K562 (cell line): ENCODE results near the gene CNTN4. TPM values are rescaled to one million over a fixed set of nuclear protein-coding genes. Genes with fewer than 3 reads are reported as not detected.

Experiments
- ATAC-seq: fragments of 200-7000 bp; cut with Tn5 transposase; 3 replicates; pipeline ENCODE4 v1.9.1; 2020; ENCODE audit warnings: moderate library complexity
- BruUV-seq: library from RNA; stranded (reverse); fragments of 400-500 nt; replicated peaks from 2 replicates; lab custom pipeline; 2021; lab: Mats Ljungman, UMichigan
- CTCF ChIA-PET: fragments of 300-600 bp; formaldehyde crosslinking; extraction: SDS; loops from one replicate; lab custom pipeline; 2021; ENCODE audit warnings: low intra/inter-chr PET ratio; lab: Yijun Ruan, JAX
- POLR2A ChIA-PET: fragments of 300-600, 350-650 bp; sonication (Branson Sonifier 250); formaldehyde crosslinking; extraction: SDS; loops from one replicate; lab custom pipeline; 2021; ENCODE audit warnings: antibody characterized with exemption, inconsistent platforms; lab: Yijun Ruan, JAX
- DNase-seq, 4 experiments: peaks; one replicate each; pipeline versions ENCODE4 v3.0.0 to v3.0.0-alpha.2; 2011 to 2018; ENCODE audit warnings: low spot score in 3 of 4, mixed read lengths in 3 of 4; ENCODE audit errors: extremely low read depth in 1 of 4
- FAIRE-seq: peaks from 2 replicates; lab custom pipeline; 2011; peaks lifted over from hg19 to GRCh38; lab: Jason Lieb, UNC
- H2AFZ ChIP-seq: 2 replicates; pipeline ENCODE4 v1.6.0; 2011; ENCODE audit warnings: low read depth, low read length, control low read depth, inconsistent platforms
- H3K27ac ChIP-seq: fragments of 200-600 bp; 3 replicates; pipeline ENCODE4 v1.8.0; 2011; ENCODE audit warnings: low read depth, mild to moderate bottlenecking, control low read depth, inconsistent platforms, low read length, moderate library complexity, mixed read lengths; ENCODE audit errors: extremely low read depth
- H3K27me3 ChIP-seq, 2 experiments: fragments of 300-600 bp in 1 of 2; 2 replicates in 1 of 2; 3 replicates in 1 of 2; pipeline versions ENCODE4 v1.6.0 to v1.8.0; 2011; ENCODE audit warnings: inconsistent platforms in 2 of 2, low read length in 2 of 2, mild to moderate bottlenecking in 1 of 2, mixed read lengths in 1 of 2, moderate library complexity in 1 of 2; ENCODE audit not compliant: control insufficient read depth in 2 of 2, insufficient read depth in 2 of 2
- H3K36me3 ChIP-seq: fragments of 300-600 bp; 3 replicates; pipeline ENCODE4 v1.8.0; 2011; ENCODE audit warnings: mild to moderate bottlenecking, low read length, inconsistent platforms; ENCODE audit not compliant: control insufficient read depth, insufficient read depth
- H3K4me1 ChIP-seq, 2 experiments: fragments of 200-600 bp in 1 of 2; replicated peaks in 1 of 2; 2 replicates in 1 of 2; 3 replicates in 1 of 2; pipeline versions ENCODE4 v1.5.1 to v1.8.0; 2011; ENCODE audit warnings: inconsistent platforms in 2 of 2, low read length in 2 of 2, mild to moderate bottlenecking in 1 of 2, mixed read lengths in 1 of 2, moderate library complexity in 1 of 2; ENCODE audit not compliant: control insufficient read depth in 2 of 2, insufficient read depth in 2 of 2
- H3K4me2 ChIP-seq: 2 replicates; pipeline ENCODE4 v1.6.1; 2011; ENCODE audit warnings: low read length, control low read depth, inconsistent platforms, mixed read lengths; ENCODE audit not compliant: insufficient read depth
- H3K4me3 ChIP-seq: fragments of 200-600 bp; sonication (generic), shearing (Covaris generic); 2 replicates; pipeline ENCODE4 v1.5.1; 2016; ENCODE audit warnings: control low read depth, inconsistent platforms
- H3K79me2 ChIP-seq: fragments of 200-600 bp; 3 replicates; pipeline ENCODE4 v1.8.0; 2011; ENCODE audit warnings: low read length, inconsistent platforms; ENCODE audit not compliant: control insufficient read depth, insufficient read depth
- H3K9ac ChIP-seq, 2 experiments: 2 replicates each; pipeline versions ENCODE4 v1.6.0 to v1.6.1; 2011; ENCODE audit warnings: low read depth in 2 of 2, low read length in 2 of 2, control low read depth in 1 of 2, inconsistent platforms in 1 of 2, mild to moderate bottlenecking in 1 of 2, mixed read lengths in 1 of 2; ENCODE audit not compliant: insufficient read depth in 1 of 2
- H3K9me1 ChIP-seq: one replicate; pipeline ENCODE4 v1.6.0; 2011; ENCODE audit warnings: inconsistent platforms, mild to moderate bottlenecking, low read length, moderate library complexity; ENCODE audit not compliant: control insufficient read depth, insufficient read depth
- H3K9me3 ChIP-seq: replicated peaks from 2 replicates; pipeline ENCODE4 v1.5.1; 2011; ENCODE audit warnings: low read depth, low read length, inconsistent platforms; ENCODE audit not compliant: control insufficient read depth, insufficient read depth
- H4K20me1 ChIP-seq: replicated peaks from 2 replicates; pipeline ENCODE4 v1.6.1; 2011; ENCODE audit warnings: low read length, inconsistent platforms, mixed read lengths; ENCODE audit not compliant: control insufficient read depth, insufficient read depth
- ARHGAP35 ChIP-seq: fragments of 450-650 bp; IDR thresholded peaks from 2 replicates; pipeline ENCODE4 v1.6.1; 2018; ENCODE audit not compliant: partially characterized antibody
- CREBBP ChIP-seq: IDR thresholded peaks from one replicate; pipeline ENCODE4 v1.6.1; 2012; ENCODE audit warnings: low read depth, mild to moderate bottlenecking, control low read depth, inconsistent platforms, low read length
- CREM ChIP-seq: IDR thresholded peaks from 2 replicates; pipeline ENCODE4 v1.6.1; 2014; ENCODE audit warnings: antibody characterized with exemption, low read depth
- FOXP1 ChIP-seq: sonication (generic); formaldehyde crosslinking; IDR thresholded peaks from 2 replicates; pipeline ENCODE4 v1.8.0; 2022; ENCODE audit warnings: mild to moderate bottlenecking, missing genetic modification reagents
- GATAD2A ChIP-seq: fragments of 450-650 bp; IDR thresholded peaks from 2 replicates; pipeline ENCODE4 v1.6.1; 2017
- HDAC1 ChIP-seq, 2 experiments: fragments of 450-650 bp; IDR thresholded peaks; 2 replicates each; pipeline ENCODE4 v1.6.1; 2016 to 2017; ENCODE audit warnings: inconsistent platforms in 1 of 2, mild to moderate bottlenecking in 1 of 2, moderate library complexity in 1 of 2
- ILF3 ChIP-seq: fragments of 450-650 bp; IDR thresholded peaks from 2 replicates; pipeline ENCODE4 v1.6.1; 2018; ENCODE audit warnings: antibody characterized with exemption, mild to moderate bottlenecking, moderate library complexity, borderline replicate concordance
- L3MBTL2 ChIP-seq: fragments of 450-650 bp; IDR thresholded peaks from 2 replicates; pipeline ENCODE4 v1.6.1; 2016; ENCODE audit warnings: mild to moderate bottlenecking, moderate library complexity
- NFATC3 ChIP-seq: fragments of 450-650 bp; IDR thresholded peaks from 2 replicates; pipeline ENCODE4 v1.6.1; 2017; ENCODE audit warnings: mild to moderate bottlenecking
- POLR2AphosphoS5 ChIP-seq: IDR thresholded peaks from 2 replicates; pipeline ENCODE4 v1.6.1; 2011; ENCODE audit warnings: mild to moderate bottlenecking, low read depth, low read length, moderate library complexity; ENCODE audit not compliant: control insufficient read depth, insufficient read depth
- POLR2B ChIP-seq: fragments of 450-650 bp; IDR thresholded peaks from 2 replicates; pipeline ENCODE4 v1.6.1; 2018; ENCODE audit warnings: low read depth; ENCODE audit not compliant: partially characterized antibody
- XRCC4 ChIP-seq: IDR thresholded peaks from one replicate; pipeline ENCODE4 v1.6.1; 2011; ENCODE audit not compliant: insufficient read depth, insufficient read length; ENCODE audit errors: extremely low read depth
- ZFPM2 ChIP-seq: fragments of 250-450 bp; sonication (Bioruptor Pico); IDR thresholded peaks from 2 replicates; pipeline ENCODE4 v1.5.1; 2022; ENCODE audit warnings: mild to moderate bottlenecking
- ZNF134 ChIP-seq: fragments of 250-450 bp; sonication (Bioruptor Pico); conservative IDR thresholded peaks from 2 replicates; pipeline ENCODE4 v1.4.0; 2020
- ZNF780A ChIP-seq: fragments of 250-450 bp; sonication (Bioruptor Pico); IDR thresholded peaks from 2 replicates; pipeline ENCODE4 v1.5.0; 2021; ENCODE audit warnings: mild to moderate bottlenecking
- WGBS: fragments of 100-300 bp; shearing (Covaris generic); methylation state at CpG from one replicate; pipeline ENCODE4 v1.1.6; 2016; ENCODE audit warnings: low coverage, mixed read lengths; ENCODE audit not compliant: insufficient coverage; ENCODE audit errors: missing lambda C conversion rate; 5-methylcytosine and 5-hydroxymethylcytosine counted together
- in situ Hi-C: fragments of 300-500 bp; cut with MboI; formaldehyde crosslinking; loops from 4 replicates; pipeline ENCODE4 v1.15.0; 2018; ENCODE audit warnings: inconsistent platforms, mixed read lengths
- intact Hi-C: fragments of 100-400 bp; cut with micrococcal nuclease; formaldehyde crosslinking; loops from 2 replicates; pipeline ENCODE4 v1.14.2; 2022
- polyA plus RNA-seq, 8 experiments: library from polyadenylated mRNA; depleted of rRNA in 4 of 8; stranded (reverse) in 5 of 8; unstranded in 3 of 8; fragments of >200 nt; fragmentation: Nextera tagmentation in 2 of 8; fragmentation: Illumina TruSeq in 1 of 8; extraction: Ambion mirVana in 2 of 8; extraction: Trizol in 1 of 8; gene quantifications; 2 replicates each; pipeline versions ENCODE4 v1.2.1 to v1.2.3, GENCODE V29; 2011 to 2014; ENCODE audit warnings: inconsistent platforms in 1 of 8, missing spikeins in 1 of 8
- total RNA-seq, 7 experiments: library from RNA; depleted of rRNA in 6 of 7; stranded (reverse); fragments of >200 nt in 6 of 7; fragmentation: Illumina TruSeq in 2 of 7; extraction: Trizol in 2 of 7; gene quantifications; 2 replicates each; pipeline versions ENCODE4 v1.2.1 to v1.2.3, GENCODE V29; 2011 to 2021; ENCODE audit warnings: low replicate concordance in 1 of 7
- TF ChIP-seq, protein P1 (sequence below): fragments of 450-650 bp; IDR thresholded peaks from 2 replicates; pipeline ENCODE4 v1.6.1; 2016
- TF ChIP-seq, protein P2 (sequence below): fragments of 250-450 bp; sonication (Bioruptor Pico); IDR thresholded peaks from 2 replicates; pipeline ENCODE4 v1.5.0; 2021; ENCODE audit warnings: mild to moderate bottlenecking, borderline replicate concordance

CNTN4 gene
- total and polyA plus RNA-seq, 9 of the 15 experiments (the other 6 are each of a cell fraction or from before 2014, with no cell fraction given) = not detected

- TF ChIP-seq POLR2AphosphoS5 (no peak), ILF3 (no peak), HDAC1 (IDR thresholded peaks at IDR 0.05) (no peak), ARHGAP35 (no peak), CREBBP (no peak), ZNF780A (no peak), XRCC4 (no peak), CREM (no peak), FOXP1 (CRISPR knock-in tag) (no peak), GATAD2A (no peak), ZFPM2 (CRISPR knock-in tag) (no peak), L3MBTL2 (no peak), NFATC3 (no peak), ZNF134 (CRISPR knock-in tag) (no peak), POLR2B (no peak)
- TF ChIP-seq, protein P1, sequence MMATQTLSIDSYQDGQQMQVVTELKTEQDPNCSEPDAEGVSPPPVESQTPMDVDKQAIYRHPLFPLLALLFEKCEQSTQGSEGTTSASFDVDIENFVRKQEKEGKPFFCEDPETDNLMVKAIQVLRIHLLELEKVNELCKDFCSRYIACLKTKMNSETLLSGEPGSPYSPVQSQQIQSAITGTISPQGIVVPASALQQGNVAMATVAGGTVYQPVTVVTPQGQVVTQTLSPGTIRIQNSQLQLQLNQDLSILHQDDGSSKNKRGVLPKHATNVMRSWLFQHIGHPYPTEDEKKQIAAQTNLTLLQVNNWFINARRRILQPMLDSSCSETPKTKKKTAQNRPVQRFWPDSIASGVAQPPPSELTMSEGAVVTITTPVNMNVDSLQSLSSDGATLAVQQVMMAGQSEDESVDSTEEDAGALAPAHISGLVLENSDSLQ = no peak
- TF ChIP-seq, protein P2, sequence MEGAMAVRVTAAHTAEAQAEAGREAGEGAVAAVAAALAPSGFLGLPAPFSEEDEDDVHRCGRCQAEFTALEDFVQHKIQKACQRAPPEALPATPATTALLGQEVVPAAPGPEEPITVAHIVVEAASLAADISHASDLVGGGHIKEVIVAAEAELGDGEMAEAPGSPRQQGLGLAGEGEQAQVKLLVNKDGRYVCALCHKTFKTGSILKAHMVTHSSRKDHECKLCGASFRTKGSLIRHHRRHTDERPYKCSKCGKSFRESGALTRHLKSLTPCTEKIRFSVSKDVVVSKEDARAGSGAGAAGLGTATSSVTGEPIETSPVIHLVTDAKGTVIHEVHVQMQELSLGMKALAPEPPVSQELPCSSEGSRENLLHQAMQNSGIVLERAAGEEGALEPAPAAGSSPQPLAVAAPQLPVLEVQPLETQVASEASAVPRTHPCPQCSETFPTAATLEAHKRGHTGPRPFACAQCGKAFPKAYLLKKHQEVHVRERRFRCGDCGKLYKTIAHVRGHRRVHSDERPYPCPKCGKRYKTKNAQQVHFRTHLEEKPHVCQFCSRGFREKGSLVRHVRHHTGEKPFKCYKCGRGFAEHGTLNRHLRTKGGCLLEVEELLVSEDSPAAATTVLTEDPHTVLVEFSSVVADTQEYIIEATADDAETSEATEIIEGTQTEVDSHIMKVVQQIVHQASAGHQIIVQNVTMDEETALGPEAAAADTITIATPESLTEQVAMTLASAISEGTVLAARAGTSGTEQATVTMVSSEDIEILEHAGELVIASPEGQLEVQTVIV (CRISPR knock-in tag) = no peak
- TF ChIP-seq, all 486 proteins: peak for 0
- no TSS peak for BruUV-seq
- H3K4me3 ChIP-seq = no peak overlapping the region
- H2AFZ ChIP-seq = no peak overlapping the region
- DNase-seq (no peak), ATAC-seq (no peak), FAIRE-seq (no peak)
- no peaks in the 10 kb centered on the region for H3K79me2 ChIP-seq
- in situ Hi-C loops = no loop called here
- no peaks in the 10 kb centered on the region for H4K20me1 ChIP-seq
- H3K27ac ChIP-seq = no peak overlapping the region
- WGBS = 0% methylated on average over 4 of the region's 4 CpGs
- no peaks in the 10 kb centered on the region for H3K36me3 ChIP-seq
- no peak overlapping the region for H3K4me2 ChIP-seq
- H3K27me3 ChIP-seq = no peaks in the 10 kb centered on the region
- no peaks in the 10 kb centered on the region for H3K9me1 ChIP-seq
- ChIA-PET POLR2A (interaction anchor here (1.9 kb wide), 1 partner anchor 8 kb away, joined by 5 read pairs; no protein-coding TSS in a partner anchor), CTCF (no interaction called here)
- H3K4me1 ChIP-seq = no peaks in the 10 kb centered on the region
- H3K9me3 ChIP-seq = no peaks in the 10 kb centered on the region; the same call in 1 of the 2 replicates
- no peak overlapping the region for H3K9ac ChIP-seq
- intact Hi-C loops = no loop called here
These were observed 588.3 kb downstream of the CNTN4 start for GRCh38 chr3:2686816-2687502.
